Activated T-cell treated with anti-CD3 and anti-CD28 coated beads, Interleukin-2, amount 50 U/mL, for 72 hours (primary cell): ENCODE results near the gene CERS4. TPM values are rescaled to one million over a fixed set of nuclear protein-coding genes. Genes with fewer than 3 reads are reported as not detected.

Source experiments
- ATAC-seq, 2 donors: fragments of 150-1000 bp; cut with Tn5 transposase; replicated peaks in 1 of 2; 2 replicates each; pipeline ENCODE4 v1.10.0; 2021; ENCODE audit warnings: moderate library complexity in 2 of 2, mild to moderate bottlenecking in 1 of 2
- DNase-seq, 2 donors: peaks; one replicate each; pipeline ENCODE4 v3.0.0; 2021 to 2022; ENCODE audit warnings: mixed read lengths in 1 of 2
- H3K27ac Mint-ChIP-seq: one replicate; pipeline ENCODE4 v1.8.0; 2022; ENCODE audit warnings: mild to moderate bottlenecking, moderate library complexity, mixed read lengths
- H3K27me3 Mint-ChIP-seq: one replicate; pipeline ENCODE4 v1.8.0; 2022; ENCODE audit warnings: low read depth, mixed read lengths
- H3K36me3 Mint-ChIP-seq, 2 donors: one replicate each; pipeline ENCODE4 v1.8.0; 2022; ENCODE audit warnings: mixed read lengths in 2 of 2, mild to moderate bottlenecking in 1 of 2; ENCODE audit not compliant: insufficient read depth in 2 of 2
- H3K4me1 Mint-ChIP-seq: one replicate; pipeline ENCODE4 v1.8.0; 2022; ENCODE audit warnings: low read depth, mixed read lengths
- H3K4me3 Mint-ChIP-seq, 2 donors: one replicate each; pipeline ENCODE4 v1.8.0; 2022; ENCODE audit warnings: mild to moderate bottlenecking in 2 of 2, mixed read lengths in 2 of 2, moderate library complexity in 2 of 2
- H3K9me3 Mint-ChIP-seq, 2 donors: one replicate each; pipeline ENCODE4 v1.8.0; 2022; ENCODE audit warnings: mixed read lengths in 2 of 2
- total RNA-seq, 2 donors: library from RNA; stranded (reverse); gene quantifications; one replicate each; pipeline ENCODE4 v1.2.3, GENCODE V29; 2022

The CERS4 gene
- total RNA-seq, 2 donors from 2014 or later, result 23.2 to 29.5 TPM

DNA sequence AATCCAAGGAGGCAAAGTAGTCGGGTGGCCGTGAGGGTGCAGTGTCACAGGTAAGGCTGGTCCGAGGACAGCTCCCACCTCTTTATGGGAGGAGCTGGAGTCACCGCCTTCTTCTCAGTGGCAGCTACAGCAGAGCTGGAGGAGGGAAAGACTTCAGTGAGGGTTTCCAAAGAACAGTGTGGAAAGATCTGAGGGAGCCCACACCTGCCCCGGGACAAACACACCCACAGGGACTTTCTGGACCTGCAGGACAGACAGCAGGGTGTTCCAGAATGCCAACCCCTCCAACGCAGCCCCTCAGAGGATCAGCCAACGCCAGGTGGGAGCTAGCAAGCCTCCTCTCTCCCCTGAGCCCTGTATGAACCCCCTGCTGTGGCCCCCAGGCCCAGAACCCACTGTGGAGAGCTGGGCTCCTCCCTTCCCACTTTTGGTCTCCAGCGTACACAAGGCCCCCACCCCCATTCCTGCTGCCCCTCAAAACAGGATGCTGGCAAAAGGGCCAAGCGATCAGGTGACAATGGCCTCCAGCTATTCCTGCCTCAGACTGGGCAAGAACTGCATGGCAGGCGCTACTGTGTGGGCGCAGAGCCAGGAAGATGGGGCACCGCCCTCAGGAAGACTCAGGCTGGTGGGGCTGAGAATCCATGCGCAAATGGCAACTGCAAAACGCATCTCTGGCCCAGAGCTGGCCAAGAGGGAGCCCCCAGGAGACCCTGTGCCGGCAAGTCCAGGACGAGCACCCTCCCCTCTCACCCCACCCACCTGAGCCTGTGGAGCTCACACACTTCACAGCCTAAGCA is 102.5 kb downstream of the CERS4 start:
- H3K4me3 Mint-ChIP-seq, result no peak overlapping the region
- ATAC-seq, result no peak
- H3K9me3 Mint-ChIP-seq, result no peaks in the 10 kb centered on the region
- no peak overlapping the region for H3K27ac Mint-ChIP-seq
- H3K4me1 Mint-ChIP-seq, result peaks cover 25% of the 10 kb centered on the region
- H3K36me3 Mint-ChIP-seq, result peaks cover 3 to 7% of the 10 kb centered on the region in 2 donors
- no peaks in the 10 kb centered on the region for H3K27me3 Mint-ChIP-seq
- DNase-seq, result no peak

Other genes starting within 250 kb of the CERS4 start
- 100 to 1,000 TPM in 1 of 2 donors, 10 to 100 TPM in 1; 90.5 to 115 TPM for gene ELAVL1, start 203.7 kb upstream of the CERS4 start, total RNA-seq
- gene CCL25, start 156.6 kb upstream of the CERS4 start, total RNA-seq, result under 1 TPM in 1 of 2 donors, not detected in 1; 0.60 TPM
- not detected for gene FBN3, start 59.8 kb upstream of the CERS4 start, total RNA-seq
- 10 to 100 TPM; 32.0 to 38.9 TPM for gene CD320, start 99.0 kb downstream of the CERS4 start, total RNA-seq
- 10 to 100 TPM; 59.4 to 62.5 TPM for gene NDUFA7, start 112.0 kb downstream of the CERS4 start, total RNA-seq
- 1,000 to 10,000 TPM; 2,463 to 2,605 TPM for gene RPS28, start 112.1 kb downstream of the CERS4 start, total RNA-seq
- gene KANK3, start 133.9 kb downstream of the CERS4 start, total RNA-seq, result 1 to 10 TPM in 1 of 2 donors, under 1 TPM in 1; 0.99 to 1.6 TPM
- 1 to 10 TPM in 1 of 2 donors, under 1 TPM in 1; 0.89 to 5.0 TPM for gene ANGPTL4, start 154.8 kb downstream of the CERS4 start, total RNA-seq
- 10 to 100 TPM; 68.8 to 69.2 TPM for gene RAB11B, start 181.0 kb downstream of the CERS4 start, total RNA-seq
- gene MARCHF2, start 203.9 kb downstream of the CERS4 start, total RNA-seq, result 10 to 100 TPM; 12.1 to 13.0 TPM
- 100 to 1,000 TPM; 168 to 183 TPM for gene HNRNPM, start 235.6 kb downstream of the CERS4 start, total RNA-seq